ENCODE data around the gene SPACA4.

The SPACA4 gene

DNA sequence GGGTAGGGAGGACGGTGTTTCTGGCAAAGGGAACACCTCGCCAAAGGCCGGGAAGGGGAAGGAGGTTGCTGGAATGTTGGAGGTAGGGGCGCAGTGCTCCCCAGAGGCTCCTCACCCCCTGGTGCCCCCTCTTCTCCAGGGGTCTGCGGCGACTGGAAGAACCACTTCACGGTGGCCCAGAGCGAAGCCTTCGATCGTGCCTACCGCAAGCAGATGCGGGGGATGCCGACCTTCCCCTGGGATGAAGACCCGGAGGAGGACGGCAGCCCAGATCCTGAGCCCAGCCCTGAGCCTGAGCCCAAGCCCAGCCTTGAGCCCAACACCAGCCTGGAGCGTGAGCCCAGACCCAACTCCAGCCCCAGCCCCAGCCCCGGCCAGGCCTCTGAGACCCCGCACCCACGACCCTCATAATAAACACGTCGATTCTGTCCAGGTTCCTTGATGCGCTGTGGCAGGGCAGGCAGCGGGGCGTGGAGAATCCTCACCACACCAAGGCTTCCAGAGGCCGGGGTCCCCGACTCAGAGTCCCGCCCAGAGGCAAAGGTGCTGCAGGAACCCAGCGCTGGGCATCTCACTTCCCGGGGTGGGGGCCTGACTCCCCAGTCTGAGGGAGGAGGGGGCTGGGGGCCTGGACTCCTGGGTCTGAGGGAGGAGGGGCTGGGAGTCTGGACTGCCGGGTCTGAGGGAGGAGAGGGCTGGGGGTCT, 7.4 kb upstream of the SPACA4 start:
- DNase-seq, result no peak

DNA sequence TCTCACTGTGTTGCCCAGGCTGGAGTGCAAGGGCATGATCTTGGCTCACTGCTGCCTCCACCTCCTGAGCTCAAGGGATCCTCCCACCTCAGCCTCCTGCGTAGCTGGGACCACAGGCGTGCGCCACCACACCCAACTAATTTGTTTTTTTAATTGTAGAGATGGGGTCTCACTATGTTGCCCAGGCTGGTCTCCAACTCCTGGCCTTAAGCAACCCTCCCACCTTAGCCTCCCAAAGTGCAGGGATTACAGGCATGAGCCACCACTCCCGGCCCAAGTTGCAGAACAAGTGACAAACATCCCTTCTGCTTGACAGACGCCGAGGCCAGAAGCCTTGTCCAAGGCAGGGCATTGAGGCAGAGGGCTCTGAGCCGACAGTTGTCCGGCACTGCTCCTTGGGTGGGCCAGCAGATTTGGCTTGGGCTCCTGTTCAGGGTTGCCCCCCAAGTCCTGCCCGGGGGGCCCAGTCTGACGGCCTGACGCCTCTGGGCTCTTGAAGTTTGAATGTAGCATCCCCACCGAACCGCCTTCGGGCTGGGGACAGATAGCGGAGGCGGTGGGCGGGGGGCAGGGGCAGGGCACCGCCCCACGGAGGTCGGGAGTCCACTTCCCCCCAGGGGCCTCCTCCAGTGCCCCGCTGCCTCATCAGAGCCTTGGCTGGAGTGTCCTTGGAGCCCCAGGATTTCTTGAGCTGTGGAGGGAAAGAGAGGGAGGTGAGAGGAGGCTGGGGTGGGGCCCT, 5.7 kb upstream of the SPACA4 start:
- DNase-seq, result no peak

GRCh38 chr19:48603001-48603400, 3.5 kb upstream of the SPACA4 start:
- DNase-seq, result no peak

DNA sequence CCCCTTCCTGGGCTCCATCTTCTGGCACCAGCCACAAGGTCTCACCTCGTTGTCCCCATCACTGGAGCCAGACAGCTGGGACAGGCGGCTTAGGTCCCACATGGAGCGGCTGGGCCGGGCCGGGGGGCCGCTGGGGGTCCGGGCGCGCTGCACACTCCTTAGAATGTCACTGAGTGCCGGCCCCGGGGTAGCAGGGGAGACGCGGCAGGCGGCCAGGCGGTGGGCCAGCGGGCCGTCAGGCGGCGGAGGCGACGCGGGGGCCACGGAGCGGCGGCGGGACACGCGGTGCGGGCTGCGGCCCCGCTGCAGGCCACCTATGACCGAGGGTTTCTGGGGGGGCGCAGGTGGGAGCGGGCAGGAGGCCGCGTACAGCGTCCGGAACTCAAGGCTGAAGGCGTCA, 3.1 kb upstream of the SPACA4 start:
- DNase-seq, result no peak

DNA sequence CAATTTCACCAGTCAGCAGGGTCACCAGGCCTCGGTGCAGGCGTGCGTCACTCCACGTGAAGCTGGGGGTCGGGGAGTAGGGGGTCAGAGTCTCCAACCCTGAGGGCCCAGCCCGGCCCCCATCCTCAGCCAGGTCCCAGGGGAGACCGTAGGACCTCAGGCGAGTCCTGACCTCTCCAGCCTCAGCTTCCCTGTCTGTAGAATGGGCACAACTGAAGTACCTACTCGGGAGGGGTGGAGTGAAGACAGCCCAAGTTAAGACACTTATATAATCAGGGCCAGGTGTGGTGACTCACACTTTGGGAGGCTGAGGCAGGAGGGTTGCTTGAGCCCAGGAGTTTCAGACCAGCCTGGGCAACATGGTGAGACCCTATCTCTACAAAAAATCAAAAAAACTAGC, 2.7 kb upstream of the SPACA4 start:
- no peak for DNase-seq

GRCh38 chr19:48607359-48607755, 815 bp downstream of the SPACA4 start:
- DNase-seq, result no peak

GRCh38 chr19:48608798-48609263, 2.3 kb downstream of the SPACA4 start:
- peak; percentile 72 for DNase-seq

DNA sequence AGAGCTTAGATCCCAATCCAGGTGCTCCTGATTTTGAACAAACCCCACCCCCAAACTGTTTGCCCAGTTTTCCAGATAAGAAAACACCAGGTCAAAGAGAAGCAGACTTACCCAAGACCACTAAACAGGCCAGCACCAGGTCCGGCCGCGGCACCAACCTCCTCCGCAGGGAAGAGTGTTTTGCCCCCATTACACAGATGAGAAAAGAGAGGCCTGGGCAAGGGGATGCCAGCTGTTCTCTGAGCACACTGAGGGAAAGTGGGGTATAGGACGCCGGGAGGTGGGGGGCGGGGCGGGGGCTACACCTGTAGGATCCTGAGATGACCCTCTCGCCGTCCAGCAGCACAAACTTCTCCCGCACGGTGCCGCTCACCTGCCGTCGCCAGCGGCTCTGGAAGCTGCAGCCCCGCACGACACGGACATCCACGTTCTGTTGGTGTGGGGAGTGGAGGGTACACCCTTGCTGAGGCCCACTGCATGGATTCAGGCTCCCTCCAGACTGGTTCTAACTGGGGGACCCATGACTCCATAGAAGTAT, 3.1 kb downstream of the SPACA4 start:
- DNase-seq, result no peak

DNA sequence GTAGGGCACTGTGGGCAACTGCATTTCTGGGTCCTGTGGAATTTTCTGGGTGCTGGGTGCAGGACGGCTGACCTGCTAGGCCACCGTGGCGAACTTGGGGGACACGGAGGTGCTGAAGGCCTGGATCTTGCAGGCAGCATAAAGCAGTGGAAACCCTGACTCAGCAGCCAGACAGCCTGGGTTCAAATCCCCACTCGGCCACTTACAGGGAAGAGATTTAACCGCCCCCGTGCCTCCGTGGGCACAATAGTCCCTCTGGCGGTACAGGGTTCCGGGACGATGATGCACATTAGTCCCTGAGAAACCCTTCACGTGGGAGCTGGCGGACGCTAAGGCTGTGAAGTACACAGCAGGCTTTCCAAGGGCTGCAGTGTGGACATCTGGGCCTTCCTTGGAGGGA, 5.3 kb downstream of the SPACA4 start:
- DNase-seq, result no peak

GRCh38 chr19:48613024-48613851, 6.7 kb downstream of the SPACA4 start:
- DNase-seq, result no peak

DNA sequence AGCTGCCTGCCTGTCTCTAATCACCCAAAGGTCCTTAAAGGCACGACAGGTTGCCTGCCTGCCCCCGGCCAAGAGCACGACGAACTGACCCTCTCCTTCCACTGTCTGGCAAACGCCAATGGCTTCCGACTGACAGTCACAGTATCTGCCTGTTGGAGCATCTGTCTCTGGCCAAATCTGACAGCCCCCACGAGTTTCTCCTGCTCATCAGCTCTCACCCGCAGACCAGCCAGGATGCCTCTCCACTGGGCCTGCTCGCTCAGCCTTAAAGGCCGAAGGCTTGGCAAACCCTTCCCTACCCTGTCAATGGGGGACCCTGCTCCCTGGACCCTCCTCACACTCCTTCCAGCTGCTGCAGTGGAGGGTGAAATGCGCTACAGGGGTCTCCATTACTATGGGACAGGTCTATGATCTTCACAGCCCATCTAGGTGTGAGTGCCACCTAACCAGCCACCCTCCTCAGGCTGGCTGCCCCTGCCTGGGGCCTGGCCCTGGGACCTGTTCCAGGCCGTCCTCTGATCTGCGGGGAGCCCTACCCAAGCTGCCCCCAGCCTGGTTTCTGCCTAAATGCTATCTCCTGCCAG, 7.4 kb downstream of the SPACA4 start:
- DNase-seq, result no peak

- DNase-seq, result no peak
Observed at GRCh38 chr19:48614436-48615230, 8.1 kb downstream of the SPACA4 start, which contains the start of gene FAM83E. FAM83E (minus strand) TSS chr19:48615076; CDS start chr19:48613372, 1,704 bp downstream.

- DNase-seq, result no peak
Observed at GRCh38 chr19:48615231-48616040, 8.9 kb downstream of the SPACA4 start.

- DNase-seq, result no peak
Observed at GRCh38 chr19:48616041-48616436, 9.5 kb downstream of the SPACA4 start.

- DNase-seq, result no peak
Observed at GRCh38 chr19:48616491-48617056, 10.0 kb downstream of the SPACA4 start.

GRCh38 chr19:48617146-48617937, 10.8 kb downstream of the SPACA4 start:
- no peak for DNase-seq

GRCh38 chr19:48618278-48618915, 11.9 kb downstream of the SPACA4 start:
- DNase-seq, result no peak

GRCh38 chr19:48618916-48619691, 12.6 kb downstream of the SPACA4 start, which contains the start of the genes RPL18 and SPHK2:
RPL18 (minus strand) TSS chr19:48619178; CDS start chr19:48619143, 35 bp downstream.
SPHK2 (plus strand) TSS chr19:48619506; CDS start chr19:48620515, 1,009 bp downstream.
- DNase-seq, result peak; percentile 96

Measured in CD4-positive, alpha-beta T cell treated with Interleukin-6 for 4 hours (primary cell).